GM18520 (cell line): ENCODE measurements around the gene ARMH3.
A peak's percentile ranks its signal among the peaks of the same experiment; 100 is the strongest.

Experiments
- ATAC-seq: cut with Tn5 transposase; IDR thresholded peaks from one replicate; pipeline ENCODE4 v1.9.1; 2021; ENCODE audit not compliant: unreplicated experiment

ARMH3 gene

DNA sequence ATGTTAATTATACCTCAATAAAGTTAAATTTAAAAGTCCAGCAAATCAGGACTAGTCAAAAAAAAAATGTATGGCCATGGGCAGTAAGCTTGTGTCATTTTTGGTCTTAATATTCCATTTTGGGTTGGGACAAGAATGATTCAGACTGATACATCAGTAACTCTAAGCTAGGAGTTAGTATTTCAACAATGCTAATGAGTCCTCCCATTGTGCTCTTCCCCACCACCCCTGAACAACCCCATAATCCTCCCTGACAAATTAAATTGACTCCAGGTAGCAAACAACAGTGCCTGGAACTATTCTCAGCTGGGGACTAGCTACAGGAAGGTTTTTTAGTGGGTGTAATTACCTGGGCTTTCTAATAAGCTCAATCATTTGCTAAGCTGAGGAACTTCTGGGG, 181.7 kb downstream of the ARMH3 start:
- no peak for ATAC-seq

DNA sequence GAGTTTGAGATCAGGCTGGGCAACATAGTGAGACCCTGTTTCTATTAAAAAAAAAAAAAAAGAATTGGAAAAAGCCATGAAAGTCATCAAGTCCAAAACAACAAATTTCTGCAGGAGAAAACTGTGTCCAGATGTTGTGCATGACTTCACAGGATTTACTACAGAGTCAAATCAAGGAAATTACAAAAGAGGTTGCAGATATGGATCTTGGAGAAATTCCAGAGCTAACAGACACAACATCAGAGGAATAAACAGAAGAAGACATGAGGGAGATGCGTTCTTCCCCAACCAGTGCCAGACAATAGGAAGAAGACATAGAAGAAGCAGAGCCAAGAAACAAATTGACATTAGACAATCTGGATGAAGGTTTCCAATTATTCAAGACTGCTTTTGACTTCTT, 188.0 kb downstream of the ARMH3 start:
- no peak for ATAC-seq

DNA sequence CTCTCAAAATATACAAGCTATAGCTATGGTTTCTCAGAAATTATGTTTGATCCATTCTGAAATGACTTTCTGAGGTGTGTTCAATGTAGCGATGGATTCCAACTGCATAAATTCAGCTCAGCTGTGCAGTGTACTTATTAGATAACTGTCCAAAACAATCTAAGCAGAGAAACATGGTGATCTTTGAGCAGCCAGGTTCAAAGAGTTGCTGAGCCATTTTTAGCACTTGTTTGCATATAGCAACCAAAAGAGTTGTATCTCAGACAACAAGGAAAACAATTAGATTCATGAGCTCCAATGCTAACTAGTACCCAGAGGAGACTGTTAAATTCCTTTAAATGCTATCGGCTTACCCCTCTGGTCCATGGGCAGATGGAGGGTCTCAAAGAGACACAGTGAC, 196.4 kb downstream of the ARMH3 start:
- ATAC-seq, result no peak

DNA sequence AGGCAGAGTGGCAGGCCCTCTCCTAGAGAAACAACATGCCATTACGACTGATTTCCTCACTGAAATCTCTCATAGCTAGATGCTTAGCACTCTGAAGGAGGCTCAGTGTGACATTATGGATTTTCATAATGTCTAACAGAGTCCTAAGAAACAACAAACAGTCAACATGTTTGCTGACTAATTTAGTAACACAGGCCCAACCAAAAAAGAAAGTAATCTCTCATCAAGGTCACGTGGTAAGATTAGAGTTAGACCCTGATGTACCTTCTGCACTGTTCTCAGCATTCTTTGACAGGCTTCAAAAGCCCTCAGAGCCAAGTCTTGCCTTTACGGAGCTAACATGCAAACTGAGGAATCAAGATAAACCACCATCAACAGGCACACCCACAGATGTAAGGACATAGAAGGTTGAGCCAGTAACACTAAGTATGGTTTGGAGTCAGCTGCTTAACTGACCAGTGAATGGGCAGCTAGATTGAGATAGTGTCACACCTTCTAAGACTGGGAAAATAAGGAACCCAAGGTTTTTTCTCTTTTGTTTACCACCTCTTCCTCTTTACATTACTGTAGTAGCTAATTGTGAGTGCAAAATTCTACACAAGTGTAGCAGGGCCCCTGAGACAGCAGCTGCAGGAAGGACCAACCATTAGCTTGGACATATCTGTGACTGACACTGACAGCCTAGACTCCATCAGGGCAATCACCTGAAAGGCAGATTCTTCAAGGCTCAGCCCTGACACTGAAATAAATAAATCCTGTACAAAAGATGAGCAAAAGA, 197.1 kb downstream of the ARMH3 start:
- peak; percentile 60 for ATAC-seq

DNA sequence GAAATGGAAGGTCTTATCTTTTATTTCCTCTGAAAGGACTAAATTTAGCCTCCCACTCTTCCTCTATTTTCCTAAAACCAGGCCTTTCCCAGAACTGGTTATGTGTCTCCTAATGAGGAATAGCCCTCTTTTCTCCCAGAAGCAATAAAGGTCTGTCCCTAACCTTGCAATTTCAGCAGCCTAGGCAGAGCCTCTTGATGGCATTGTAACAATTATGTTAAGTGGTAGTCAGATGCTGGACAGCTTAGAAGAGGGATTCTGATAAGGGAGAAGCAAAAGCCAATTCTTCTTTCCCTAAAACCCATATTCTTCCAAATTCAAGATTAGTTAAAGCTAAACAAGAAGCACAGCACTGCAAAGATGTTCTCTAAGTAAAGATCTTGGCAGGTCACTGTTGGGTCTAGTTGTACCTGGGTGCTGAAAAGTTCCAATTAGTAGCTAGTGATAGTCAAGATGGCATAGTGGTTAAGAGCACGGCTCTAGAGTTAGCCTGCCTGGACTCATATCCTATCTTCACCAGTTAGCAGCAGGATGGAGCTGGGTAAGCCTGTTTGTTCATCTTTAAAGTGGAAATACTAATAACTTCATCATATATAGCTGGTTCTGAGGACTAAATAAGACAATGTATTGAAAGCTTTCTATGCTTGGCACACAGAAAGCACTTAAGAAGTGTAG, 198.0 kb downstream of the ARMH3 start:
- ATAC-seq, result no peak

GRCh38 chr10:101856626-101857025, 199.3 kb downstream of the ARMH3 start:
- no peak for ATAC-seq

- no peak for ATAC-seq
Measured at GRCh38 chr10:101851411-101852116, 204.4 kb downstream of the ARMH3 start.

- no peak for ATAC-seq
Measured at GRCh38 chr10:101850749-101851148, 205.2 kb downstream of the ARMH3 start.

GRCh38 chr10:101848894-101849351, 207.1 kb downstream of the ARMH3 start:
- ATAC-seq, result no peak

DNA sequence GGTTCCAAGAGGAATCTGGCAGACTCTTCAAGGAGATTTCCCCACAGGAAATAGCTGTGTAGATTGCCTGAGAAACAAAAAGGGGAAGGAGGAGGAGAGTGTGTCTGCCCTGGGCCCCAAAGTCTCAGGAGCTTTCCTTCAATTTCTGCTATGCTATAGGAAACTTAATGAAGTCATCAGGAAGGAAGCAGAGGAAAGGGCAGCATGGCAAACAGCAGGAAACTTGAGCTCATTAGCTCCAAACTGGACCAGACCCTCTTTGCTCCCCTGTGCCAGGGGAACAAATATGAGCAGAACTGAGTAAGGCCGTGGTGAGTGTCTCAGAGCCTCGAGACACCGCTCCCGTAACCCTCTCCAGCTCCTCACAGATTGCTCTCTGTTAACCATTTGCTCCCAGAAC, 207.6 kb downstream of the ARMH3 start:
- ATAC-seq, result no peak

GRCh38 chr10:101845893-101846292, 210.1 kb downstream of the ARMH3 start:
- ATAC-seq, result no peak

- no peak for ATAC-seq
Measured at GRCh38 chr10:101843032-101844021, 212.6 kb downstream of the ARMH3 start, which contains the start of gene KCNIP2. Gene KCNIP2, minus strand, starts transcription at chr10:101843800. Its CDS starts 232 bp downstream, at chr10:101843568.

DNA sequence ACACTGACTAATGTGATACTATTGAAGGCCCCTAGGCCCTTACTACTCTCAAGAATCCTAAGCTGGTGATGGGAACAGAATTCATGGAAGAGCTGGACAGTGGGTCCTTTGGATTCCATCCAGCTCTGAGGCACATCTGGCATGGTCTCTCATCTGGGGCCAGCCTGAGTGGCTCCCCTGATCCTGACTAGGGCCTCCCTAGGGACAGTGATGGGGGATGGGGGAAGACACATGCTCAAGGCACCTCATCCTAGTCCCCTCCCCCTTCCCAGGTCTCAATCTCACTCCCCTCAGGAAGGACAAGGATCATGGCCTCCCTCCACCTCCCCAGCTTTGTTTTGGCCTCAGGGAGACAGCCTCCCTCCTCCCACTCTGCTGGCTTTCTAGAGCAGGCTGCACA, 214.1 kb downstream of the ARMH3 start:
- no peak for ATAC-seq

DNA sequence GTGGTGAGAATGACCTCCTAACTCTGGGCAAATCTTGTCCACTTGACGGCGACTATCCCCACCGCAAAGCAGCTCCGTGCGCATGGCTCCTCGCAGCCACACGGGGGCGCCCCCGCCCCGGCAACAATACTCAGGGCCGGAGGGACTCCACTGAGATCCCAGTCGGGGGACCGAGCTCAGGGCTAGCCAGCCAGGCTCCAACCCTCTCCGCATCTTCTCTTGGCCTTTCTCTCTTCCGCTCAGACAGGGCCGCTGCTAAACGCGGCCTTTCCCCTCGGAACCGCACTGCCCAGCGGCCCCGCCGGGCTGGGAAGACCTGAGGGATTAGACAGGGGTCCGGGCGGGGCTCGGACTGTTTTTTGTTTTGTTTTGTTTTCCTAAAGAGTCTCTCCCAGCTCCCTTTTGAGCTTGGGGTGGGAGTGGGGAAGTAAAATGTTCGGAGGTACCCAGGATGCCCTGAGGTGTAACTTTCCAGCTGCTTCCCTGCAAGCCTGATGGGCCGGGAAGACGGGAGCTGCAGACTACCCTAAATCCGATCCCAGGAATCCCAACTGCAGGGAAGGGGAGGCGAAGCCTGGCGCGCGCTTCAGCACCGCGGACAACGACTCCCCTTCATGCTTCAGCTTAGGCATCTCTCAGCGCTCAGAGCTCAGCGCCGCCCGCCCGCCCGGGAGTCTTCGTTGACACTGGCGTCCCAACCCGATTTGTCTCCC, 215.1 kb downstream of the ARMH3 start:
- ATAC-seq, result peak; percentile 49

DNA sequence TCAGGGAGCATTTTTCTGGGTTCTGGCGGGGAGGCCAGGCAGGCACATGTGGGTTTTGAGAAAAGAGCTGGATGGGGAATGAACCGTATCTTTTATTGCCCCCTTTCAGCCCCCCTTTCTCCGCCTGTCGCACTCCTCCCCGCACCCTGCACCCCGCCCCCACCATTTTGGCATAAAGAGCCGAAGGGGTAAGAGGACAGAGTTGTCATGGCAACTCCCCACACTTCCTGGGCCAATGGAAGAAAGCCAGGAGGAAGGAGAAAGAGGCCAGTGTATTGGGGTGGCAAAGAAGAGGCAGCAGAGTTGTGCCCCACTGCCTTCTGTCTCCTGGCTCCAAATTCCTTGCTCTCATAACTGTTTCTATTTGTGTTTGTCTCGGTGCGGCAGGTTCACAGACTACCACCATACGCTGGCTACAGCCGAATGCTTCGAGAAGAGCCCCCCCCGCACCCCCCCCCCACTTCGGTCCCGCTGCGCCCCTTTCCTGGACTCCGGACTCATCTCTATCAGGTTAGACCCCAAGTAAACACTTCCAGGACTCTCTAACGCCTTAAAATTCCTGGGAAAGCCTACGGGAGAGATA, 215.8 kb downstream of the ARMH3 start:
- ATAC-seq, result no peak

DNA sequence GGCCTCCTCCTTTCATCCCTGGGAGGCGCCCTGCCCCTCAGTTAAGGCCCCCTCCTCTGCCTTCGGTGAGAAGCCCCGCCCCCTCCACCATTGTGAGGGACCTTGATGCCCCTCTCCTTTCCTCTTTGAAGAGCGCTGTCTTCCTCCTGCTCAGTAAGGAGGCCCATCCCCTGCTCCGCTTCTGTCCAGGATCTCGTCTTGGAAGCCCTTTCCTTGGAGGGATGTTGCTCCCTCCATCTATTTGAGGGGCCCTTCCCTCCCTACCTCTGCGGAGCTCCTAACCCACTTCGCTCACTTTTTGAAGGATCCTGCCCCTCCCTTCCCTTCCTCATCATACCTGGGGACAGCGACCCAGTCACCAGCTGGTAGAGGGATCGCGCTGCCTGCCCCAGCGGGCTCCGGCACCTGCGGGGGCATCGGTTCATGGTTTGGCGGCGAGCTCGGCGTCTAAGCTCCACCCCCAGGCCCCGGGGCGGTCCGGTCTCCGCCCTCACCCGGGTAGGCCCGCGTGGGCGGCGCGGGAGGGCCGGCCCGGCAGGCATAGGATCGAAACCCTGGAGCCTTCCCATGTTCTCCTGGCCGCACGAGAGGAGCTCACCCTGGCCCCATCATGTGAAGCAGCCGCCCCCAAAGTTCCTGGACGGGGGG, 216.4 kb downstream of the ARMH3 start:
- no peak for ATAC-seq

DNA sequence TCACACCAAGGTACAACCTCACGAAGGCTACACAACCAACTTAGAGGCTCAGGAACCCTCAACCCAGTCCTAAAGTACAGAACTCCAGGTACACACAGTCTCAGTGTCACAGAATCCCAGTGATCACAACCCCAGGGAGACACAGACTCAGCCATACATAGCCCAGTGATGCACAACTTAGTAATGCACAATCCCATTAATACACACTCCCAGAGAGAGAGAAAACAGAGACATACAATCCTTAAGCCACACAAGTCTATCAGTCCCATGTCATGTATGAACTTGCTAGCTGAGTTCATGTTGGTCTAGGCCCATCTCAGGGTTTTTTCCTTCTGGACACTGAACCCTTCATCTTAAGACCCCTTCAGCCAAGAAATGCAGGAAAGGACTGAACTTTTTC, 217.0 kb downstream of the ARMH3 start:
- no peak for ATAC-seq

GRCh38 chr10:101838416-101838970, 217.5 kb downstream of the ARMH3 start:
- ATAC-seq, result no peak

DNA sequence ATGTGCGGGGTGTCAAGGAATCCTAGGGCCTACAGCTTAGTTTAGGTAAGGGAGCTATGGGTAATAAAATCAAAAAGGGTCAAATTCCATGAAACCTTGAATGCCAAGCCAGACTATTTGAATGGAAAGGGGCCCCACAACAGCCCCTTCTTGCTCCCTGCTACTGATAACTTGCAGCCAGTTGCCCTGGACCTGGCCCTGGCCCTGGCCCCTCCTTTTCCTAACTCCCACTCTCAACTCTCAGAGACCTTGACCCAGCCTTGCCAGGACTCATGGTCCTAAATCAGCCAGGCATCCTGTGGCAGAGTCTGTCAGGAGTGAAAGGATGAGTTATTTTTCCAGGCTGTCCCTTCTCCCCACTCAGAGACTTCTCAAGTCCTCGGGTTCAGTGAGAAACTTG, 218.2 kb downstream of the ARMH3 start:
- no peak for ATAC-seq
